ENCODE results near the gene PRAC2.

DNA sequence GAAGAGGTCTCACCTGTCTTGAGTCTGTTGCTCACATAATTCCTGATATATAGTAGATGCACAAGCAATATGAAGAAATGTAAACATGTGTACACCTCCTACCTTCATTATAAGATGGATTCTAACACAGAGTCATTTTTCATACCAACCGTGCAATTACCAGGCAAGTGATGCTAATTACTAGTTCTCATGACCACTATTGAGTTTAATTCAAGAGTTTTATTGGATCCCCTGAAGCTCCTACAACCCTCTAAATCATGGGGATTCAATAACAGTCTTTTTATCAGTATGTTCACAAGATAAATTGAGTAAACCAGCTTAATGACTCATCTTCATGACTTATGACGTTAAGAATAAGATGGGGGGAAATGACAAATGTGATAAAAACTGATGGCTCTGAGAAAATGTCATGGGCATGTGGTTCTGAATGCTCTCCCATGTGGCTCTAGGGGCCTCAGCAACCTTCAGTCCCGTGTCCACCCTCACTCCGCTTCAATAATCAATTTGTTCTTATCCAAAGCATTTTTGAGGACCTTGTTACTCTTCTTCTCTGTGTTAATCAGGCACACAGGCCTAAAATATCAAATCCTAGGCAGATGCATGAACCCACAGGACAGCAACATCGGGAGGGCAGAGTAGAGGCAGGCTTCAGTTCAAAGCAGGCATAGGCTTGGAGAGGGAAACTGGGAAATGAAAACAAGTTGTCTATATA, 43.4 kb upstream of the PRAC2 start:
- no peak for TF ChIP-seq YY1 (IDR thresholded peaks at IDR 0.05; ENCODE audit: extremely low read depth, insufficient replicate concordance, low read depth, low read length)
- no peak for TF ChIP-seq TCF7L2 (IDR thresholded peaks at IDR 0.05; ENCODE audit: borderline replicate concordance, extremely low read depth, insufficient read depth, insufficient read length)
- TF ChIP-seq, protein P1, sequence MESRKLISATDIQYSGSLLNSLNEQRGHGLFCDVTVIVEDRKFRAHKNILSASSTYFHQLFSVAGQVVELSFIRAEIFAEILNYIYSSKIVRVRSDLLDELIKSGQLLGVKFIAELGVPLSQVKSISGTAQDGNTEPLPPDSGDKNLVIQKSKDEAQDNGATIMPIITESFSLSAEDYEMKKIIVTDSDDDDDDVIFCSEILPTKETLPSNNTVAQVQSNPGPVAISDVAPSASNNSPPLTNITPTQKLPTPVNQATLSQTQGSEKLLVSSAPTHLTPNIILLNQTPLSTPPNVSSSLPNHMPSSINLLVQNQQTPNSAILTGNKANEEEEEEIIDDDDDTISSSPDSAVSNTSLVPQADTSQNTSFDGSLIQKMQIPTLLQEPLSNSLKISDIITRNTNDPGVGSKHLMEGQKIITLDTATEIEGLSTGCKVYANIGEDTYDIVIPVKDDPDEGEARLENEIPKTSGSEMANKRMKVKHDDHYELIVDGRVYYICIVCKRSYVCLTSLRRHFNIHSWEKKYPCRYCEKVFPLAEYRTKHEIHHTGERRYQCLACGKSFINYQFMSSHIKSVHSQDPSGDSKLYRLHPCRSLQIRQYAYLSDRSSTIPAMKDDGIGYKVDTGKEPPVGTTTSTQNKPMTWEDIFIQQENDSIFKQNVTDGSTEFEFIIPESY (IDR thresholded peaks at IDR 0.05; ENCODE audit: extremely low read depth, insufficient replicate concordance, low read length) = no peak
- TF ChIP-seq, protein P2, sequence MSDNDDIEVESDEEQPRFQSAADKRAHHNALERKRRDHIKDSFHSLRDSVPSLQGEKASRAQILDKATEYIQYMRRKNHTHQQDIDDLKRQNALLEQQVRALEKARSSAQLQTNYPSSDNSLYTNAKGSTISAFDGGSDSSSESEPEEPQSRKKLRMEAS (IDR thresholded peaks at IDR 0.05) = no peak
- TF ChIP-seq, protein P3, sequence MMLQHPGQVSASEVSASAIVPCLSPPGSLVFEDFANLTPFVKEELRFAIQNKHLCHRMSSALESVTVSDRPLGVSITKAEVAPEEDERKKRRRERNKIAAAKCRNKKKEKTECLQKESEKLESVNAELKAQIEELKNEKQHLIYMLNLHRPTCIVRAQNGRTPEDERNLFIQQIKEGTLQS (IDR thresholded peaks at IDR 0.05) = no peak
- no peak for TF ChIP-seq RAD21 (IDR thresholded peaks at IDR 0.05; ENCODE audit: low read depth)
- TF ChIP-seq POLR2A (IDR thresholded peaks at IDR 0.05; ENCODE audit: borderline replicate concordance, extremely low read depth, insufficient read depth, insufficient read length) = no peak
- no peak for TF ChIP-seq EZH2 (IDR thresholded peaks at IDR 0.05)
